Measurements from ENCODE around the gene ERVK3-1. TPM values are rescaled to one million over a fixed set of nuclear protein-coding genes. Genes with fewer than 3 reads are reported as not detected.

Gene ERVK3-1
- total RNA-seq, 1 experiment from 2014 or later = 28.1 TPM

DNA sequence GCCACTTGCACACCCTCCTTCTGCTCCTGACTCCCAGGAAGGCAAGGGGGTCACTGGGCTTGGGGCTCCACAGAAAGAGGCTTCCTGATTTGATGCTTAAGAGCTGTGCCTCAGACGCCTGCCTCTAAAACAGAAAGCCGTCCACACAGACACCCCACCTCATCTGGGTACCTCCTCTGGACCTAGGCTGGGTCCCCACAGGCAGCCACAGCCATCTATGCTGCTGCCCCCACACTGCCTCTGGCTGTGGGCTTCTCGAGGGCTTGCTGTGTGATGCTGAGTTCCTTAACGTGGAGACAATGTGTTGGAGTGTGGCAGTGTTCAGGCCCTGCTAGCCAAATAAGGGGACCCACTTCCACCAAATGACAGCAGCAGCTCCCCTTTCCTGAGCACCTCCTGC lies 13.1 kb downstream of the ERVK3-1 start:
- CTCF ChIA-PET = no interaction called here
- intact Hi-C loops (cut with micrococcal nuclease) = no loop called here
- POLR2A ChIA-PET = no interaction called here
- no peak overlapping the region for H3K27ac ChIP-seq (ENCODE audit: low read depth, low read length)
- no peak overlapping the region for H3K9ac ChIP-seq (ENCODE audit: low read length)
- H2AFZ ChIP-seq (ENCODE audit: low read depth, low read length, poor library complexity, severe bottlenecking) = no peak overlapping the region
- H3K36me3 ChIP-seq (ENCODE audit: control insufficient read depth in 1 of 2, insufficient read depth in 2 of 2, low read length in 2 of 2) = peaks cover 11 to 16% of the 10 kb centered on the region in 2 experiments
- BruUV-seq (replicated peaks) = no TSS peak
- no peaks in the 10 kb centered on the region for H3K79me2 ChIP-seq (ENCODE audit: insufficient read depth, low read length)
- ATAC-seq (no peak), DNase-seq (ENCODE audit: low read depth, low spot score) (no peak)
- no peak overlapping the region for H3K4me2 ChIP-seq (ENCODE audit: low read length)
- H3K27me3 ChIP-seq (ENCODE audit: insufficient read depth, low read length) = no peaks in the 10 kb centered on the region
- no peaks in the 10 kb centered on the region for H3K9me2 ChIP-seq (ENCODE audit: insufficient read depth)
- no peak overlapping the region for H3K4me3 ChIP-seq (replicated peaks in 1 of 2; ENCODE audit: low read depth in 1 of 2, low read length in 2 of 2)
- H3K4me1 ChIP-seq (ENCODE audit: control insufficient read depth in 1 of 2, insufficient read depth in 2 of 2, low read length in 2 of 2) = no peaks in the 10 kb centered on the region
- RAD21 ChIA-PET (ENCODE audit: low non-redundant PET in 1 of 2, low total read pairs in 2 of 2, uncharacterized antibody in 2 of 2, unreplicated experiment in 2 of 2) = no interaction called here
- no peak for TF ChIP-seq CEBPB (IDR thresholded peaks at IDR 0.05; ENCODE audit: low read depth)
- TF ChIP-seq SIN3A (IDR thresholded peaks at IDR 0.05; ENCODE audit: low read depth) = no peak
- TF ChIP-seq POLR2A (IDR thresholded peaks at IDR 0.05; ENCODE audit: borderline replicate concordance, extremely low read depth, insufficient read depth, insufficient read length) = no peak
- TF ChIP-seq POLR2AphosphoS5 (IDR thresholded peaks at IDR 0.05; ENCODE audit: low read depth, low read length) = no peak
- TF ChIP-seq EZH2phosphoT487 (IDR thresholded peaks at IDR 0.05; ENCODE audit: borderline replicate concordance) = no peak
- TF ChIP-seq, protein P1, sequence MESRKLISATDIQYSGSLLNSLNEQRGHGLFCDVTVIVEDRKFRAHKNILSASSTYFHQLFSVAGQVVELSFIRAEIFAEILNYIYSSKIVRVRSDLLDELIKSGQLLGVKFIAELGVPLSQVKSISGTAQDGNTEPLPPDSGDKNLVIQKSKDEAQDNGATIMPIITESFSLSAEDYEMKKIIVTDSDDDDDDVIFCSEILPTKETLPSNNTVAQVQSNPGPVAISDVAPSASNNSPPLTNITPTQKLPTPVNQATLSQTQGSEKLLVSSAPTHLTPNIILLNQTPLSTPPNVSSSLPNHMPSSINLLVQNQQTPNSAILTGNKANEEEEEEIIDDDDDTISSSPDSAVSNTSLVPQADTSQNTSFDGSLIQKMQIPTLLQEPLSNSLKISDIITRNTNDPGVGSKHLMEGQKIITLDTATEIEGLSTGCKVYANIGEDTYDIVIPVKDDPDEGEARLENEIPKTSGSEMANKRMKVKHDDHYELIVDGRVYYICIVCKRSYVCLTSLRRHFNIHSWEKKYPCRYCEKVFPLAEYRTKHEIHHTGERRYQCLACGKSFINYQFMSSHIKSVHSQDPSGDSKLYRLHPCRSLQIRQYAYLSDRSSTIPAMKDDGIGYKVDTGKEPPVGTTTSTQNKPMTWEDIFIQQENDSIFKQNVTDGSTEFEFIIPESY (IDR thresholded peaks at IDR 0.05; ENCODE audit: extremely low read depth, insufficient replicate concordance, low read length) = no peak
- TF ChIP-seq, protein P2, sequence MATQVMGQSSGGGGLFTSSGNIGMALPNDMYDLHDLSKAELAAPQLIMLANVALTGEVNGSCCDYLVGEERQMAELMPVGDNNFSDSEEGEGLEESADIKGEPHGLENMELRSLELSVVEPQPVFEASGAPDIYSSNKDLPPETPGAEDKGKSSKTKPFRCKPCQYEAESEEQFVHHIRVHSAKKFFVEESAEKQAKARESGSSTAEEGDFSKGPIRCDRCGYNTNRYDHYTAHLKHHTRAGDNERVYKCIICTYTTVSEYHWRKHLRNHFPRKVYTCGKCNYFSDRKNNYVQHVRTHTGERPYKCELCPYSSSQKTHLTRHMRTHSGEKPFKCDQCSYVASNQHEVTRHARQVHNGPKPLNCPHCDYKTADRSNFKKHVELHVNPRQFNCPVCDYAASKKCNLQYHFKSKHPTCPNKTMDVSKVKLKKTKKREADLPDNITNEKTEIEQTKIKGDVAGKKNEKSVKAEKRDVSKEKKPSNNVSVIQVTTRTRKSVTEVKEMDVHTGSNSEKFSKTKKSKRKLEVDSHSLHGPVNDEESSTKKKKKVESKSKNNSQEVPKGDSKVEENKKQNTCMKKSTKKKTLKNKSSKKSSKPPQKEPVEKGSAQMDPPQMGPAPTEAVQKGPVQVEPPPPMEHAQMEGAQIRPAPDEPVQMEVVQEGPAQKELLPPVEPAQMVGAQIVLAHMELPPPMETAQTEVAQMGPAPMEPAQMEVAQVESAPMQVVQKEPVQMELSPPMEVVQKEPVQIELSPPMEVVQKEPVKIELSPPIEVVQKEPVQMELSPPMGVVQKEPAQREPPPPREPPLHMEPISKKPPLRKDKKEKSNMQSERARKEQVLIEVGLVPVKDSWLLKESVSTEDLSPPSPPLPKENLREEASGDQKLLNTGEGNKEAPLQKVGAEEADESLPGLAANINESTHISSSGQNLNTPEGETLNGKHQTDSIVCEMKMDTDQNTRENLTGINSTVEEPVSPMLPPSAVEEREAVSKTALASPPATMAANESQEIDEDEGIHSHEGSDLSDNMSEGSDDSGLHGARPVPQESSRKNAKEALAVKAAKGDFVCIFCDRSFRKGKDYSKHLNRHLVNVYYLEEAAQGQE (IDR thresholded peaks at IDR 0.05; ENCODE audit: low read depth) = no peak
- no peak for TF ChIP-seq FOSL1 (IDR thresholded peaks at IDR 0.05; ENCODE audit: low read depth)
- no peak for TF ChIP-seq ELF1 (IDR thresholded peaks at IDR 0.05; ENCODE audit: borderline replicate concordance, low read depth)
- TF ChIP-seq ZNF274 (IDR thresholded peaks at IDR 0.05; ENCODE audit: low read depth, low read length) = no peak
- TF ChIP-seq, protein P3, sequence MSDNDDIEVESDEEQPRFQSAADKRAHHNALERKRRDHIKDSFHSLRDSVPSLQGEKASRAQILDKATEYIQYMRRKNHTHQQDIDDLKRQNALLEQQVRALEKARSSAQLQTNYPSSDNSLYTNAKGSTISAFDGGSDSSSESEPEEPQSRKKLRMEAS (IDR thresholded peaks at IDR 0.05) = no peak
- TF ChIP-seq SP1 (IDR thresholded peaks at IDR 0.05; ENCODE audit: low read depth) = no peak
- TF ChIP-seq, protein P4, sequence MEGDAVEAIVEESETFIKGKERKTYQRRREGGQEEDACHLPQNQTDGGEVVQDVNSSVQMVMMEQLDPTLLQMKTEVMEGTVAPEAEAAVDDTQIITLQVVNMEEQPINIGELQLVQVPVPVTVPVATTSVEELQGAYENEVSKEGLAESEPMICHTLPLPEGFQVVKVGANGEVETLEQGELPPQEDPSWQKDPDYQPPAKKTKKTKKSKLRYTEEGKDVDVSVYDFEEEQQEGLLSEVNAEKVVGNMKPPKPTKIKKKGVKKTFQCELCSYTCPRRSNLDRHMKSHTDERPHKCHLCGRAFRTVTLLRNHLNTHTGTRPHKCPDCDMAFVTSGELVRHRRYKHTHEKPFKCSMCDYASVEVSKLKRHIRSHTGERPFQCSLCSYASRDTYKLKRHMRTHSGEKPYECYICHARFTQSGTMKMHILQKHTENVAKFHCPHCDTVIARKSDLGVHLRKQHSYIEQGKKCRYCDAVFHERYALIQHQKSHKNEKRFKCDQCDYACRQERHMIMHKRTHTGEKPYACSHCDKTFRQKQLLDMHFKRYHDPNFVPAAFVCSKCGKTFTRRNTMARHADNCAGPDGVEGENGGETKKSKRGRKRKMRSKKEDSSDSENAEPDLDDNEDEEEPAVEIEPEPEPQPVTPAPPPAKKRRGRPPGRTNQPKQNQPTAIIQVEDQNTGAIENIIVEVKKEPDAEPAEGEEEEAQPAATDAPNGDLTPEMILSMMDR (IDR thresholded peaks at IDR 0.05 in 2 of 3, conservative IDR thresholded peaks at IDR 0.05 in 1 of 3; ENCODE audit: borderline replicate concordance in 1 of 3, insufficient read depth in 1 of 3, low read depth in 2 of 3, low read length in 2 of 3) = no peak
- TF ChIP-seq ZFX (IDR thresholded peaks at IDR 0.05) = no peak
- no peaks in the 10 kb centered on the region; the same call in 1 of the 2 replicates for H4K20me1 ChIP-seq (ENCODE audit: insufficient read depth)
- H3K9me3 ChIP-seq (ENCODE audit: control insufficient read depth in 1 of 2, insufficient read depth in 1 of 2, low read depth in 1 of 2, low read length in 2 of 2) = no peaks in the 10 kb centered on the region

Data from HCT116 (cell line).